Breast epithelium (tissue), 3 donors: Measurements from ENCODE around the gene TTBK2.

ENCODE experiments used
- POLR2AphosphoS5 ChIP-seq, 3 donors: sonication (generic); formaldehyde crosslinking; IDR thresholded peaks; one replicate each; pipeline ENCODE4 v1.6.1; 2017; ENCODE audit warnings: antibody characterized with exemption in 3 of 3
- TF ChIP-seq, protein P1 (sequence below), 3 donors: fragments of 450-650 bp; IDR thresholded peaks; one replicate each; pipeline ENCODE4 v1.5.1; 2016 to 2017; ENCODE audit warnings: antibody characterized with exemption in 3 of 3, mild to moderate bottlenecking in 3 of 3, moderate library complexity in 3 of 3

DNA sequence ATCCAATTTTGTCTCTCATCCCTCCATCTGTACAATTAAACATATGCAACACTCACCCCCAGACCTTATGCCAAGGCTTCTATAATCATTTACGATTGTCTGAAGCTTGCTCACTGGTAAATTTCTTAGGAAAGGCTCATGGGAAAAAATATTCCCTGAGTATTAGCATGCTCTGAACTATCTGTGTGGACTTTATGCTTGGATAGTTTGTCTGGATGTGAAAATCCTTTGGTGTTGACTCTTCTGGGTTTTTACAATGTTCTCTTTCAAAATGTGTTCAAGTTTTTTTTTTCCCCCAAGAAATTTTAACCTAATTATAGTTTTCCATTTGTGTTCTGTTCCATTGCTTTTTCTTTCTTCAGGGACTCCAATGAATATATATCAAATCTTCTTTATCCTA, 19.9 kb upstream of the TTBK2 start:
- TF ChIP-seq, protein P1, sequence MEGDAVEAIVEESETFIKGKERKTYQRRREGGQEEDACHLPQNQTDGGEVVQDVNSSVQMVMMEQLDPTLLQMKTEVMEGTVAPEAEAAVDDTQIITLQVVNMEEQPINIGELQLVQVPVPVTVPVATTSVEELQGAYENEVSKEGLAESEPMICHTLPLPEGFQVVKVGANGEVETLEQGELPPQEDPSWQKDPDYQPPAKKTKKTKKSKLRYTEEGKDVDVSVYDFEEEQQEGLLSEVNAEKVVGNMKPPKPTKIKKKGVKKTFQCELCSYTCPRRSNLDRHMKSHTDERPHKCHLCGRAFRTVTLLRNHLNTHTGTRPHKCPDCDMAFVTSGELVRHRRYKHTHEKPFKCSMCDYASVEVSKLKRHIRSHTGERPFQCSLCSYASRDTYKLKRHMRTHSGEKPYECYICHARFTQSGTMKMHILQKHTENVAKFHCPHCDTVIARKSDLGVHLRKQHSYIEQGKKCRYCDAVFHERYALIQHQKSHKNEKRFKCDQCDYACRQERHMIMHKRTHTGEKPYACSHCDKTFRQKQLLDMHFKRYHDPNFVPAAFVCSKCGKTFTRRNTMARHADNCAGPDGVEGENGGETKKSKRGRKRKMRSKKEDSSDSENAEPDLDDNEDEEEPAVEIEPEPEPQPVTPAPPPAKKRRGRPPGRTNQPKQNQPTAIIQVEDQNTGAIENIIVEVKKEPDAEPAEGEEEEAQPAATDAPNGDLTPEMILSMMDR (IDR thresholded peaks at IDR 0.05) = no peak
- no peak for TF ChIP-seq POLR2AphosphoS5 (IDR thresholded peaks at IDR 0.05)
